K562 (cell line): ENCODE measurements around the gene FKRP. TPM values are rescaled to one million over a fixed set of nuclear protein-coding genes. Genes with fewer than 3 reads are reported as not detected.

Source experiments
- ATF4 ChIP-seq: fragments of 450-650 bp; formaldehyde crosslinking; IDR thresholded peaks from 2 replicates; pipeline ENCODE4 v1.4.0; 2022; ENCODE audit warnings: mild to moderate bottlenecking, moderate library complexity
- E2F6 ChIP-seq, 2 experiments: IDR thresholded peaks; 2 replicates each; pipeline ENCODE4 v1.6.1; 2011; ENCODE audit warnings: borderline replicate concordance in 1 of 2, control low read depth in 1 of 2, low read depth in 1 of 2, low read length in 1 of 2, mild to moderate bottlenecking in 1 of 2, mixed read lengths in 1 of 2, moderate library complexity in 1 of 2; ENCODE audit not compliant: insufficient read depth in 1 of 2, insufficient read length in 1 of 2, poor library complexity in 1 of 2, severe bottlenecking in 1 of 2; ENCODE audit errors: extremely low read depth in 1 of 2
- EGR1 ChIP-seq: fragments of 450-650 bp; conservative IDR thresholded peaks from 2 replicates; pipeline ENCODE4 v1.6.1; 2017; ENCODE audit warnings: mild to moderate bottlenecking
- HDAC8 ChIP-seq: fragments of 450-650 bp; IDR thresholded peaks from 2 replicates; pipeline ENCODE4 v1.6.1; 2016; ENCODE audit warnings: mild to moderate bottlenecking, missing genetic modification characterization, moderate library complexity, missing compliant biosample characterization
- LARP7 ChIP-seq: fragments of 450-650 bp; IDR thresholded peaks from 2 replicates; pipeline ENCODE4 v1.6.1; 2016
- MGA ChIP-seq: fragments of 450-650 bp; IDR thresholded peaks from 2 replicates; pipeline ENCODE4 v1.6.1; 2016; ENCODE audit warnings: mild to moderate bottlenecking, moderate library complexity
- NFATC3 ChIP-seq: fragments of 450-650 bp; IDR thresholded peaks from 2 replicates; pipeline ENCODE4 v1.6.1; 2017; ENCODE audit warnings: mild to moderate bottlenecking
- POLR2G ChIP-seq: fragments of 200-400 bp; formaldehyde crosslinking; IDR thresholded peaks from 2 replicates; pipeline ENCODE4 v1.6.1; 2017; ENCODE audit warnings: low read depth, mild to moderate bottlenecking, antibody characterized with exemption, low read length, moderate library complexity
- PRMT5 ChIP-seq: sonication (generic); formaldehyde crosslinking; IDR thresholded peaks from 2 replicates; pipeline ENCODE4 v1.5.0; 2020; ENCODE audit warnings: missing genetic modification reagents
- RNF2 ChIP-seq: sonication (generic); IDR thresholded peaks from 2 replicates; pipeline ENCODE4 v1.6.1; 2016
- SPI1 ChIP-seq: IDR thresholded peaks from 2 replicates; pipeline ENCODE4 v1.6.1; 2011; ENCODE audit warnings: low read depth, low read length, control low read depth, borderline replicate concordance
- TAF9B ChIP-seq: fragments of 450-650 bp; IDR thresholded peaks from 2 replicates; pipeline ENCODE4 v1.6.1; 2018; ENCODE audit warnings: mild to moderate bottlenecking; ENCODE audit not compliant: partially characterized antibody
- TCF15 ChIP-seq: fragments of 250-450 bp; sonication (Bioruptor Pico); IDR thresholded peaks from 2 replicates; pipeline ENCODE4 v1.8.0; 2022; ENCODE audit warnings: moderate library complexity, mild to moderate bottlenecking, inconsistent platforms
- ZBTB7A ChIP-seq: IDR thresholded peaks from 2 replicates; pipeline ENCODE4 v1.6.1; 2011; ENCODE audit warnings: low read depth, mild to moderate bottlenecking, low read length, moderate library complexity, borderline replicate concordance; ENCODE audit not compliant: control insufficient read depth
- polyA plus RNA-seq, 8 experiments: library from polyadenylated mRNA; depleted of rRNA in 4 of 8; stranded (reverse) in 5 of 8; unstranded in 3 of 8; fragments of >200 nt; fragmentation: Nextera tagmentation in 2 of 8; fragmentation: Illumina TruSeq in 1 of 8; extraction: Ambion mirVana in 2 of 8; extraction: Trizol in 1 of 8; gene quantifications; 2 replicates each; pipeline versions ENCODE4 v1.2.1 to v1.2.3, GENCODE V29; 2011 to 2014; ENCODE audit warnings: inconsistent platforms in 1 of 8, missing spikeins in 1 of 8
- total RNA-seq, 7 experiments: library from RNA; depleted of rRNA in 6 of 7; stranded (reverse); fragments of >200 nt in 6 of 7; fragmentation: Illumina TruSeq in 2 of 7; extraction: Trizol in 2 of 7; gene quantifications; 2 replicates each; pipeline versions ENCODE4 v1.2.1 to v1.2.3, GENCODE V29; 2011 to 2021; ENCODE audit warnings: low replicate concordance in 1 of 7

The FKRP gene
- total and polyA plus RNA-seq, 9 of the 15 experiments (the other 6 are each of a cell fraction or from before 2014, with no cell fraction given) = 0.68 to 16.1 (median 6.5) TPM

- TF ChIP-seq MGA (no peak), ATF4 (no peak), RNF2 (no peak), PRMT5 (CRISPR knock-in tag) (no peak), HDAC8 (tag) (no peak), POLR2G (0 out of 2 replicates have a peak, but pooled peaks have one; percentile 34), SPI1 (0 out of 2 replicates have a peak, but pooled peaks have one; percentile 16), LARP7 (no peak), E2F6 (IDR thresholded peaks at IDR 0.05; ENCODE audit: borderline replicate concordance in 1 of 2, extremely low read depth in 1 of 2, insufficient read depth in 1 of 2, insufficient read length in 1 of 2, low read depth in 1 of 2, low read length in 1 of 2, poor library complexity in 1 of 2, severe bottlenecking in 1 of 2) (no peak), ZBTB7A (no peak), EGR1 (no peak), TCF15 (CRISPR knock-in tag) (no peak), TAF9B (no peak), NFATC3 (no peak)
Observed at GRCh38 chr19:46718157-46718933, 27.5 kb upstream of the FKRP start (continued).
